ENCODE results near the gene KCNC1. TPM values are rescaled to one million over a fixed set of nuclear protein-coding genes. Genes with fewer than 3 reads are reported as not detected.
A peak's percentile ranks its signal among the peaks of the same experiment; 100 is the strongest.

Gene KCNC1
- total RNA-seq, 1 experiment from 2014 or later = 0.26 TPM

GRCh38 chr11:17730608-17731462 lies 3.7 kb upstream of the KCNC1 start:
- H3K9me3 Mint-ChIP-seq (ENCODE audit: low read depth, unreplicated experiment) = no peaks in the 10 kb centered on the region
- peaks cover 64% of the 10 kb centered on the region for H3K27me3 Mint-ChIP-seq (ENCODE audit: unreplicated experiment)
- peak; percentile 92 for DNase-seq
- intact Hi-C loops (cut with micrococcal nuclease; ENCODE audit: unreplicated experiment) = loop anchor here (1.0 to 2.0 kb wide), 3 partner anchors 116 to 247 kb away; no protein-coding TSS in a partner anchor
- no peak overlapping the region for H3K27ac Mint-ChIP-seq (ENCODE audit: unreplicated experiment)
- BruUV-seq (replicated peaks) = no TSS peak
- CTCF ChIA-PET = interaction anchor here (0.6 to 2.9 kb wide), 27 partner anchors 9 to 473 kb away, joined by 3 to 70 read pairs (median 4); partner anchors contain the start of gene SAAL1
- H3K36me3 Mint-ChIP-seq (ENCODE audit: insufficient read depth, unreplicated experiment) = no peaks in the 10 kb centered on the region
- no peak overlapping the region for H3K4me3 Mint-ChIP-seq (ENCODE audit: low read depth, unreplicated experiment)
- TF ChIP-seq CTCF (IDR thresholded peaks at IDR 0.05; ENCODE audit: unreplicated experiment) = peak; percentile 83
- no peaks in the 10 kb centered on the region for H3K4me1 Mint-ChIP-seq (ENCODE audit: low read depth, unreplicated experiment)

- TF ChIP-seq CTCF (IDR thresholded peaks at IDR 0.05; ENCODE audit: unreplicated experiment) = no peak
- Mint-ChIP-seq H3K4me3 (ENCODE audit: low read depth, unreplicated experiment) (no peak overlapping the region), H3K27me3 (ENCODE audit: unreplicated experiment) (peaks cover 54% of the 10 kb centered on the region), H3K9me3 (ENCODE audit: low read depth, unreplicated experiment) (no peaks in the 10 kb centered on the region), H3K27ac (ENCODE audit: unreplicated experiment) (no peak overlapping the region), H3K4me1 (ENCODE audit: low read depth, unreplicated experiment) (no peaks in the 10 kb centered on the region), H3K36me3 (ENCODE audit: insufficient read depth, unreplicated experiment) (no peaks in the 10 kb centered on the region)
- CTCF ChIA-PET = interaction anchor here (0.8 kb wide), 1 partner anchor 245 kb away, joined by 4 read pairs; no protein-coding TSS in a partner anchor
- no peak for DNase-seq
- no TSS peak for BruUV-seq (replicated peaks)
- intact Hi-C loops (cut with micrococcal nuclease; ENCODE audit: unreplicated experiment) = no loop called here
These were observed 1.3 kb upstream of the KCNC1 start for GRCh38 chr11:17733261-17733660.

GRCh38 chr11:17734986-17735817 lies 621 bp downstream of the KCNC1 start:
- peak; percentile 70 for DNase-seq
- CTCF ChIA-PET = interaction anchor here (0.6 to 1.0 kb wide), 4 partner anchors 17 to 244 kb away, joined by 3 to 5 read pairs (median 4); partner anchors contain the start of gene USH1C
- Mint-ChIP-seq H3K4me1 (ENCODE audit: low read depth, unreplicated experiment) (no peaks in the 10 kb centered on the region), H3K4me3 (ENCODE audit: low read depth, unreplicated experiment) (peak overlapping the region; percentile 37), H3K36me3 (ENCODE audit: insufficient read depth, unreplicated experiment) (no peaks in the 10 kb centered on the region), H3K27me3 (ENCODE audit: unreplicated experiment) (peaks cover 44% of the 10 kb centered on the region), H3K9me3 (ENCODE audit: low read depth, unreplicated experiment) (no peaks in the 10 kb centered on the region), H3K27ac (ENCODE audit: unreplicated experiment) (no peak overlapping the region)
- TF ChIP-seq CTCF (IDR thresholded peaks at IDR 0.05; ENCODE audit: unreplicated experiment) = no peak
- no TSS peak for BruUV-seq (replicated peaks)
- intact Hi-C loops (cut with micrococcal nuclease; ENCODE audit: unreplicated experiment) = no loop called here

GRCh38 chr11:17735818-17736578 lies 1.4 kb downstream of the KCNC1 start:
- Mint-ChIP-seq H3K4me3 (ENCODE audit: low read depth, unreplicated experiment) (no peak overlapping the region), H3K4me1 (ENCODE audit: low read depth, unreplicated experiment) (no peaks in the 10 kb centered on the region)
- intact Hi-C loops (cut with micrococcal nuclease; ENCODE audit: unreplicated experiment) = no loop called here

More at GRCh38 chr11:17735818-17736578, 1.4 kb downstream of the KCNC1 start:
- BruUV-seq (replicated peaks) = no TSS peak
- CTCF ChIA-PET = no interaction called here
- H3K36me3 Mint-ChIP-seq (ENCODE audit: insufficient read depth, unreplicated experiment) = no peaks in the 10 kb centered on the region
- H3K27me3 Mint-ChIP-seq (ENCODE audit: unreplicated experiment) = peaks cover 44% of the 10 kb centered on the region
- no peak for TF ChIP-seq CTCF (IDR thresholded peaks at IDR 0.05; ENCODE audit: unreplicated experiment)
- no peak overlapping the region for H3K27ac Mint-ChIP-seq (ENCODE audit: unreplicated experiment)
- DNase-seq = no peak
- no peaks in the 10 kb centered on the region for H3K9me3 Mint-ChIP-seq (ENCODE audit: low read depth, unreplicated experiment)

Measured in Calu3 (cell line).